K562 (cell line): ENCODE data around the gene SLC1A1. TPM values are rescaled to one million over a fixed set of nuclear protein-coding genes. Genes with fewer than 3 reads are reported as not detected.

ENCODE experiments used
- ATAC-seq: fragments of 200-7000 bp; cut with Tn5 transposase; 3 replicates; pipeline ENCODE4 v1.9.1; 2020; ENCODE audit warnings: moderate library complexity
- BruUV-seq: library from RNA; stranded (reverse); fragments of 400-500 nt; replicated peaks from 2 replicates; lab custom pipeline; 2021; lab: Mats Ljungman, UMichigan
- CTCF ChIA-PET: fragments of 300-600 bp; formaldehyde crosslinking; extraction: SDS; loops from one replicate; lab custom pipeline; 2021; ENCODE audit warnings: low intra/inter-chr PET ratio; lab: Yijun Ruan, JAX
- POLR2A ChIA-PET: fragments of 300-600, 350-650 bp; sonication (Branson Sonifier 250); formaldehyde crosslinking; extraction: SDS; loops from one replicate; lab custom pipeline; 2021; ENCODE audit warnings: antibody characterized with exemption, inconsistent platforms; lab: Yijun Ruan, JAX
- DNase-seq, 4 experiments: peaks; one replicate each; pipeline versions ENCODE4 v3.0.0 to v3.0.0-alpha.2; 2011 to 2018; ENCODE audit warnings: low spot score in 3 of 4, mixed read lengths in 3 of 4; ENCODE audit errors: extremely low read depth in 1 of 4
- FAIRE-seq: peaks from 2 replicates; lab custom pipeline; 2011; peaks lifted over from hg19 to GRCh38; lab: Jason Lieb, UNC
- H2AFZ ChIP-seq: 2 replicates; pipeline ENCODE4 v1.6.0; 2011; ENCODE audit warnings: low read depth, low read length, control low read depth, inconsistent platforms
- H3K27ac ChIP-seq: fragments of 200-600 bp; 3 replicates; pipeline ENCODE4 v1.8.0; 2011; ENCODE audit warnings: low read depth, mild to moderate bottlenecking, control low read depth, inconsistent platforms, low read length, moderate library complexity, mixed read lengths; ENCODE audit errors: extremely low read depth
- H3K27me3 ChIP-seq, 2 experiments: fragments of 300-600 bp in 1 of 2; 2 replicates in 1 of 2; 3 replicates in 1 of 2; pipeline versions ENCODE4 v1.6.0 to v1.8.0; 2011; ENCODE audit warnings: inconsistent platforms in 2 of 2, low read length in 2 of 2, mild to moderate bottlenecking in 1 of 2, mixed read lengths in 1 of 2, moderate library complexity in 1 of 2; ENCODE audit not compliant: control insufficient read depth in 2 of 2, insufficient read depth in 2 of 2
- H3K36me3 ChIP-seq: fragments of 300-600 bp; 3 replicates; pipeline ENCODE4 v1.8.0; 2011; ENCODE audit warnings: mild to moderate bottlenecking, low read length, inconsistent platforms; ENCODE audit not compliant: control insufficient read depth, insufficient read depth
- H3K4me1 ChIP-seq, 2 experiments: fragments of 200-600 bp in 1 of 2; replicated peaks in 1 of 2; 2 replicates in 1 of 2; 3 replicates in 1 of 2; pipeline versions ENCODE4 v1.5.1 to v1.8.0; 2011; ENCODE audit warnings: inconsistent platforms in 2 of 2, low read length in 2 of 2, mild to moderate bottlenecking in 1 of 2, mixed read lengths in 1 of 2, moderate library complexity in 1 of 2; ENCODE audit not compliant: control insufficient read depth in 2 of 2, insufficient read depth in 2 of 2
- H3K4me2 ChIP-seq: 2 replicates; pipeline ENCODE4 v1.6.1; 2011; ENCODE audit warnings: low read length, control low read depth, inconsistent platforms, mixed read lengths; ENCODE audit not compliant: insufficient read depth
- H3K4me3 ChIP-seq: fragments of 200-600 bp; sonication (generic), shearing (Covaris generic); 2 replicates; pipeline ENCODE4 v1.5.1; 2016; ENCODE audit warnings: control low read depth, inconsistent platforms
- H3K79me2 ChIP-seq: fragments of 200-600 bp; 3 replicates; pipeline ENCODE4 v1.8.0; 2011; ENCODE audit warnings: low read length, inconsistent platforms; ENCODE audit not compliant: control insufficient read depth, insufficient read depth
- H3K9ac ChIP-seq, 2 experiments: 2 replicates each; pipeline versions ENCODE4 v1.6.0 to v1.6.1; 2011; ENCODE audit warnings: low read depth in 2 of 2, low read length in 2 of 2, control low read depth in 1 of 2, inconsistent platforms in 1 of 2, mild to moderate bottlenecking in 1 of 2, mixed read lengths in 1 of 2; ENCODE audit not compliant: insufficient read depth in 1 of 2
- H3K9me1 ChIP-seq: one replicate; pipeline ENCODE4 v1.6.0; 2011; ENCODE audit warnings: inconsistent platforms, mild to moderate bottlenecking, low read length, moderate library complexity; ENCODE audit not compliant: control insufficient read depth, insufficient read depth
- H3K9me3 ChIP-seq: replicated peaks from 2 replicates; pipeline ENCODE4 v1.5.1; 2011; ENCODE audit warnings: low read depth, low read length, inconsistent platforms; ENCODE audit not compliant: control insufficient read depth, insufficient read depth
- H4K20me1 ChIP-seq: replicated peaks from 2 replicates; pipeline ENCODE4 v1.6.1; 2011; ENCODE audit warnings: low read length, inconsistent platforms, mixed read lengths; ENCODE audit not compliant: control insufficient read depth, insufficient read depth
- C11orf30 ChIP-seq: fragments of 450-650 bp; IDR thresholded peaks from 2 replicates; pipeline ENCODE4 v1.6.1; 2016; ENCODE audit warnings: low read depth, mild to moderate bottlenecking
- DLX4 ChIP-seq: fragments of 250-450 bp; sonication (Bioruptor Pico); IDR thresholded peaks from 2 replicates; pipeline ENCODE4 v1.6.1; 2021; ENCODE audit warnings: mild to moderate bottlenecking
- FOXM1 ChIP-seq, 2 experiments: fragments of 450-650 bp in 1 of 2; sonication (generic) in 1 of 2; formaldehyde crosslinking in 1 of 2; IDR thresholded peaks; 2 replicates each; pipeline versions ENCODE4 v1.6.1 to v1.9.0; 2017 to 2022; ENCODE audit warnings: low read depth in 2 of 2, mild to moderate bottlenecking in 2 of 2, missing genetic modification reagents in 1 of 2, moderate library complexity in 1 of 2
- FOXO4 ChIP-seq: fragments of 450-650 bp; formaldehyde crosslinking; IDR thresholded peaks from 2 replicates; pipeline ENCODE4 v1.4.0; 2020; ENCODE audit warnings: mild to moderate bottlenecking, moderate library complexity
- MBD1 ChIP-seq: fragments of 250-450 bp; sonication (Bioruptor Pico); IDR thresholded peaks from 2 replicates; pipeline ENCODE4 v1.8.0; 2022; ENCODE audit warnings: inconsistent platforms
- MED1 ChIP-seq: sonication (generic); formaldehyde crosslinking; IDR thresholded peaks from 2 replicates; pipeline ENCODE4 v1.8.1; 2023; ENCODE audit warnings: missing genetic modification reagents, borderline replicate concordance
- MEIS2 ChIP-seq: fragments of 450-650 bp; IDR thresholded peaks from 2 replicates; pipeline ENCODE4 v1.6.1; 2014; ENCODE audit warnings: mild to moderate bottlenecking; ENCODE audit not compliant: partially characterized antibody
- MLX ChIP-seq, 2 experiments: fragments of 450-650 bp in 1 of 2; sonication (generic) in 1 of 2; formaldehyde crosslinking; conservative IDR thresholded peaks; 2 replicates each; pipeline versions ENCODE4 v1.4.0 to v1.8.1; 2020 to 2022; ENCODE audit warnings: mild to moderate bottlenecking in 1 of 2, missing genetic modification reagents in 1 of 2
- RERE ChIP-seq: sonication (generic); formaldehyde crosslinking; IDR thresholded peaks from 2 replicates; pipeline ENCODE4 v1.8.0; 2023; ENCODE audit warnings: missing genetic modification reagents, mild to moderate bottlenecking, borderline replicate concordance
- ZBTB7A ChIP-seq: IDR thresholded peaks from 2 replicates; pipeline ENCODE4 v1.6.1; 2011; ENCODE audit warnings: low read depth, mild to moderate bottlenecking, low read length, moderate library complexity, borderline replicate concordance; ENCODE audit not compliant: control insufficient read depth
- ZNF24 ChIP-seq: fragments of 450-650 bp; IDR thresholded peaks from 2 replicates; pipeline ENCODE4 v1.6.1; 2016
- ZNF584 ChIP-seq: fragments of 200-800 bp; sonication (Bioruptor generic); IDR thresholded peaks from 2 replicates; pipeline ENCODE4 v1.6.1; 2016; ENCODE audit warnings: low read depth, mild to moderate bottlenecking, missing genetic modification characterization, missing compliant biosample characterization
- WGBS: fragments of 100-300 bp; shearing (Covaris generic); methylation state at CpG from one replicate; pipeline ENCODE4 v1.1.6; 2016; ENCODE audit warnings: low coverage, mixed read lengths; ENCODE audit not compliant: insufficient coverage; ENCODE audit errors: missing lambda C conversion rate; 5-methylcytosine and 5-hydroxymethylcytosine counted together
- in situ Hi-C: fragments of 300-500 bp; cut with MboI; formaldehyde crosslinking; loops from 4 replicates; pipeline ENCODE4 v1.15.0; 2018; ENCODE audit warnings: inconsistent platforms, mixed read lengths
- intact Hi-C: fragments of 100-400 bp; cut with micrococcal nuclease; formaldehyde crosslinking; loops from 2 replicates; pipeline ENCODE4 v1.14.2; 2022
- polyA plus RNA-seq, 8 experiments: library from polyadenylated mRNA; depleted of rRNA in 4 of 8; stranded (reverse) in 5 of 8; unstranded in 3 of 8; fragments of >200 nt; fragmentation: Nextera tagmentation in 2 of 8; fragmentation: Illumina TruSeq in 1 of 8; extraction: Ambion mirVana in 2 of 8; extraction: Trizol in 1 of 8; gene quantifications; 2 replicates each; pipeline versions ENCODE4 v1.2.1 to v1.2.3, GENCODE V29; 2011 to 2014; ENCODE audit warnings: inconsistent platforms in 1 of 8, missing spikeins in 1 of 8
- total RNA-seq, 7 experiments: library from RNA; depleted of rRNA in 6 of 7; stranded (reverse); fragments of >200 nt in 6 of 7; fragmentation: Illumina TruSeq in 2 of 7; extraction: Trizol in 2 of 7; gene quantifications; 2 replicates each; pipeline versions ENCODE4 v1.2.1 to v1.2.3, GENCODE V29; 2011 to 2021; ENCODE audit warnings: low replicate concordance in 1 of 7

SLC1A1 gene
- total and polyA plus RNA-seq, 9 of the 15 experiments (the other 6 are each of a cell fraction or from before 2014, with no cell fraction given), result 0.11 to 0.16 TPM; not detected in 7

- no peak for FAIRE-seq
- DNase-seq, result no peak
- Histone ChIP-seq H3K9me3 (no peaks in the 10 kb centered on the region), H2AFZ (no peak overlapping the region), H3K27ac (no peak overlapping the region), H3K4me3 (no peak overlapping the region), H3K36me3 (no peaks in the 10 kb centered on the region), H3K4me1 (peaks cover 0 to 12% of the 10 kb centered on the region in 2 experiments; a peak in 2 of 5 replicates), H3K4me2 (no peak overlapping the region), H3K9me1 (no peaks in the 10 kb centered on the region), H3K9ac (no peak overlapping the region), H3K79me2 (no peaks in the 10 kb centered on the region), H3K27me3 (peaks cover 0 to 22% of the 10 kb centered on the region in 2 experiments; a peak in 2 of 5 replicates), H4K20me1 (no peaks in the 10 kb centered on the region)
- intact Hi-C loops, result no loop called here
- ChIA-PET CTCF (interaction anchor here (0.5 kb wide), 1 partner anchor 105 kb away, joined by 3 read pairs; no protein-coding TSS in a partner anchor), POLR2A (no interaction called here)
- in situ Hi-C loops, result no loop called here
- WGBS, result 10% methylated on average over 2 of the region's 2 CpGs
- no TSS peak for BruUV-seq
- ATAC-seq, result no peak
- TF ChIP-seq ZBTB7A (no peak), FOXM1 (IDR thresholded peaks at IDR 0.05; ENCODE audit: low read depth) (no peak), FOXM1 (CRISPR knock-in tag; IDR thresholded peaks at IDR 0.05; ENCODE audit: low read depth) (no peak), MBD1 (CRISPR knock-in tag) (no peak), C11orf30 (no peak), ZNF24 (no peak), ZNF584 (CRISPR knock-in tag) (no peak), DLX4 (no peak), MLX (CRISPR knock-in tag; conservative IDR thresholded peaks at IDR 0.05) (no peak), MED1 (CRISPR knock-in tag) (no peak), MEIS2 (no peak), RERE (CRISPR knock-in tag) (no peak), FOXO4 (CRISPR knock-in tag) (no peak)
Measured at GRCh38 chr9:4494332-4494731, 4.1 kb downstream of the SLC1A1 start.
